ENCODE measurements around the gene PDCD1LG2. TPM values are rescaled to one million over a fixed set of nuclear protein-coding genes. Genes with fewer than 3 reads are reported as not detected.

The PDCD1LG2 gene
- total RNA-seq, 1 experiment from 2014 or later = not detected

- H4K91ac ChIP-seq (ENCODE audit: insufficient read length, low read depth, low read length) = no peak overlapping the region
Observed at GRCh38 chr9:5478206-5478605, 32.1 kb upstream of the PDCD1LG2 start.

More at GRCh38 chr9:5478206-5478605, 32.1 kb upstream of the PDCD1LG2 start:
- no peak overlapping the region for H2BK20ac ChIP-seq (ENCODE audit: low read depth, low read length, poor library complexity, severe bottlenecking)
- WGBS (ENCODE audit: extremely low coverage, insufficient read length, low lambda C conversion rate) = no CpG with 5 or more reads among the region's 2 CpGs
- no peak for DNase-seq
- no peak overlapping the region for H2BK15ac ChIP-seq (ENCODE audit: low read depth, low read length)
- no peak overlapping the region for H2BK12ac ChIP-seq (ENCODE audit: insufficient read length, low read depth, low read length)
- H3K4me1 ChIP-seq (ENCODE audit: insufficient read depth, low read length) = no peaks in the 10 kb centered on the region
- no peaks in the 10 kb centered on the region for H3K79me2 ChIP-seq (ENCODE audit: insufficient read depth, low read length)
- H3K4ac ChIP-seq (ENCODE audit: low read depth, low read length) = no peak overlapping the region
- H2AFZ ChIP-seq (ENCODE audit: low read length) = no peak overlapping the region
- H3K36me3 Mint-ChIP-seq (ENCODE audit: insufficient read depth in 1 of 3, low read depth in 3 of 3) = peaks cover 2 to 8% (median 4%) of the 10 kb centered on the region in 3 experiments; a peak in 4 of 7 replicates
- no peaks in the 10 kb centered on the region for H3K9me3 ChIP-seq (ENCODE audit: control insufficient read depth, low read depth, low read length)
- no peak overlapping the region for H4K8ac ChIP-seq (replicated peaks; ENCODE audit: insufficient read length, low read depth, low read length)
- no peaks in the 10 kb centered on the region for H3K23me2 ChIP-seq (ENCODE audit: insufficient read length, low read depth, low read length, poor library complexity, severe bottlenecking)
- H3K14ac ChIP-seq (ENCODE audit: insufficient read depth, low read length) = no peak overlapping the region
- H3K27me3 ChIP-seq (ENCODE audit: insufficient read depth, low read length) = no peaks in the 10 kb centered on the region
- no peaks in the 10 kb centered on the region for H4K20me1 ChIP-seq (ENCODE audit: control insufficient read depth, insufficient read depth, insufficient read length)
- no peak overlapping the region for H3K27ac Mint-ChIP-seq
- no peak overlapping the region for H3K9ac ChIP-seq (ENCODE audit: extremely low read depth, insufficient read length, low read length)
- H3K27ac ChIP-seq (ENCODE audit: insufficient read length, low read depth, low read length) = no peak overlapping the region
- no peak overlapping the region for H4K5ac ChIP-seq (ENCODE audit: insufficient read length, low read depth, low read length)
- H3K9me3 Mint-ChIP-seq = peaks cover 16 to 19% of the 10 kb centered on the region in 2 experiments
- no peak overlapping the region for H3K18ac ChIP-seq (ENCODE audit: insufficient read length, low read depth, low read length)
- H3K23ac ChIP-seq (ENCODE audit: insufficient read length, low read depth, low read length) = no peak overlapping the region
- peaks cover 4 to 6% of the 10 kb centered on the region in 2 experiments; a peak in 3 of 4 replicates for H3K4me1 Mint-ChIP-seq
- no peaks in the 10 kb centered on the region for H3K79me1 ChIP-seq (ENCODE audit: insufficient read depth, low read depth, low read length, poor library complexity, severe bottlenecking)
- no peak overlapping the region for H2BK120ac ChIP-seq (ENCODE audit: low read depth, low read length, poor library complexity, severe bottlenecking)
- no peak overlapping the region for H2BK5ac ChIP-seq (ENCODE audit: insufficient read length, low read length)
- TF ChIP-seq CTCF (conservative IDR thresholded peaks at IDR 0.05) = no peak
- no peak overlapping the region for H3T11ph ChIP-seq (ENCODE audit: low read length)
- peaks cover 25% of the 10 kb centered on the region for H3K27me3 Mint-ChIP-seq (ENCODE audit: low read depth)
- no peak overlapping the region for H3K4me3 Mint-ChIP-seq
- no peak overlapping the region for H2AK5ac ChIP-seq (ENCODE audit: insufficient read length, low read length)
- H3K4me2 ChIP-seq (ENCODE audit: insufficient read depth, insufficient read length, low read length) = no peak overlapping the region
- no peak overlapping the region for H3K56ac ChIP-seq (ENCODE audit: insufficient read length, low read depth, low read length)
